HG03159 (cell line): ENCODE data around the gene TPRG1.

Experiments used
- ATAC-seq: cut with Tn5 transposase; IDR thresholded peaks from one replicate; pipeline ENCODE4 v1.9.1; 2021; ENCODE audit warnings: mild to moderate bottlenecking, moderate library complexity; ENCODE audit not compliant: unreplicated experiment

Gene TPRG1

GRCh38 chr3:189349772-189350171 is 178.0 kb downstream of the TPRG1 start:
- no peak for ATAC-seq

DNA sequence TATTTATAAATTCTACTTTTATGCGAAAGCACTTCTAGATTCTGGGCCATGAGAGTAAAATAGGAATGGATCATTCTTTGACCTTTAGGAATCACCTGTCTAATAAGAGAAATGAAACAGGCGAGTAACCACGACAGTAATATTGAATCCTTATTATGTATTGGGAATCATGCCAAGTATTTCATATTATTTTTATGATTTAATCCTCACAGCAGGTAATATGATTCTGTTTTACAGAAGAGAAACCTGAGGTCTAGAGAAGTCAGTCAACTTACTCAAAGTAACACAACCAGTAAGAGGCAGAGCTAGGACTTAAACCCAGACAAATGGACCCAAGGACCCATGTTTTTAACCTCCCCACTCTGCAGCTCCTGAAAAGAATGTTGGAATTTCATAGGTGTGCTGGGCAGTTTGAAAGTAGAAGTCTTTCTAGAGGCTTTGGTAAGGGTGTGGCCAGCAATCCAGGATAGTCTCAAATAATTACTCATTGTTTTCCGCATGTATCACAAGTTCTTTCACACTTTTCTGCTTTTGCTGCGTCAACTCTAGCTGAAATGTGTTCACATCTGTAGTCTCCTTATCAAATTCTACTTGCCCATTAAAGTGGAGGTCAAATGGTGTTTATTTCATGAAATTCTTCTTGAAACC is 181.7 kb downstream of the TPRG1 start:
- no peak for ATAC-seq

DNA sequence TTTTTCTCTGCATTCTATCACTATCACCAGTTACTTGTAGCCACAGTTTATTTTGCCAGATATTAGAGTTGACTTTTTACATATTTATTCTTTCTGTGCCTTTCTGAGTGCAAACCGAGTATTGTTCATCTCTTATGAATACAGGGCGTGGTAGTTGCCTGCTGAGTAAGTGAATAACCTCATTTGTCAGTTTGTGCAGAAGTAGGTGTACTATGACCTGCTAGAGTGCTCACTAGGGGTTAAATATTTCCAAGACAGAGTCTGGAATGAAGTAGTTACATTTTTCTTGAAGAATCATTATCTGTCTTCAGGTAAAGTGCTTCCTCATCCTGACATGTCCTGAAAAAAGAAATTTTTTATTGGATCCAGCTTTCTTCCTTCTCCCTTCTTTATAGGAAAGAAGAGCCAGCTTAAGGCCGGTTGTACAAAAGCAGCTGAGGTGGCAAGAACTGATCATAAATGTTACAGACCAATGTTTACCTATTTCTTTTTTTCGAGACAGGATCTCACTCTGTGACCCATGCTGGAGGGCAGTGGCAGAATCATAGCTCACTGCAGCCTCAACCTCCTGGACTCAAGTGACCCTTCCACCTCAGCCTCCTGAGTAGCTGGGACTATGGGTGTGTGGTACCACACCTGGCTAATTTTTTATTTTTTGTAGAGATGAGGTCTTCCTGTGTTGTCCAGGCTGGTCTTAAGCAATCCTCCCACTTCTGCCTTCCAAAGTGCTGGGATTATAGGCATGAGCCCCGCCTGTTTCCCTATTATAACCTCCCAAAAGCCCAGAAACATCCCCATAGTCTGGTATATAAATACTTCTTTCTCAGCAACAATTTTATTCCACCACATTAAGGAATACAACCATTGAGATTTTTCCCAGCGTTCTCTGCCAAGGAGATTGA is 182.5 kb downstream of the TPRG1 start:
- no peak for ATAC-seq

- ATAC-seq = no peak
These were observed 183.3 kb downstream of the TPRG1 start for GRCh38 chr3:189355115-189355480.

GRCh38 chr3:189355481-189356201 is 183.9 kb downstream of the TPRG1 start:
- ATAC-seq = no peak

DNA sequence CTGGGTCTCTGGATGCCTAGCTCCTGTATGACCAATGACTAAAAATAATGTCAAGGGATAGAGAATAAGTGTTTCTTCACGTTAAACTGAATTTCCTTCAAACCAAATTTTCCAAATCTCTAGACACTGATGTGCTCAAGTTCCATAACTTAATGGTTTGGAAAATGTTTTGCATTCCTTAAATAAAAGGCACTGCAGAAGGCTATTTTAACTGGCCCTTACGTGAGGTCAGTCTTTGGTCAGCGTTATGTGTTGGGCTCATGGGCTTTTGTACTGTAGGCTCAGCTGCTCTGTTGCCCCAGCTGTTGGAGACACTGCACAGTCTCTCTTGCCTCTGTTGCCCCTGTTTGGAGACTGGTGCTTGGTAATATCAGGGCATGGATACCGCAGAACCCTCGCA is 188.5 kb downstream of the TPRG1 start:
- no peak for ATAC-seq

DNA sequence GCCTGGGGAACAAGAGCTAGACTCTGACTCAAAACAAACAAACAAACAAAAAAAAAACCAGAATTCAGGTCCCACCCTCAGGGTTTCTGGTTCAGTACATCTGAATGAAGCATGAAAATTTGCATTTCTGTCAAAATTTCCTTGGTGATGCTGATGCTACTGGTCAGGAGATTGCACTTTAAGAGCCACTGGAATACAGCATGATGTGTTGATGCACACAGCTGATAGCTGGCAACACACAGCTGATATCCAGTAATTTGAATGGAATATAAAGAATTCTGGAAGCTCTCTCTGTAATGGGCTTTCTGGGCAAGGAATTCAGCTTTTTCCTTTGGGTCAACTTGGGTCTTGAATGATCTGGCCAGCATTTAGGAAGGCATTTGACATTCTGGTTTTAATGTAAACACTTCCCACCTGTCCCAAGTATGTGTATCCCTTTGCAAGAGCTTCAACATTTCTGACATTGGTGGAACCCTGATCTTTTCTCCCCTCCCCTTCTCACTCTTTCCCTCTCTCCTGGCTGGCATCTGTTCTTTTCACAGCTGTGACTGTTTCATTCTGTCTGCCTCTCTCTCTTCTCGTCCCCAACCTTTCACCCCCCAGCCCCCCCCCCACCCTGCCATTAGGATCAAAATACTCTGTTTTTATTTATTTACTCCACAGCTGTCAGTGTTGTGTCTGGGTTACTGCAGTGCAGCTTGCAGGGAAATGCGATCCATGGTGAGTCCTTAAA is 189.5 kb downstream of the TPRG1 start:
- no peak for ATAC-seq

- ATAC-seq = no peak
These were observed 192.0 kb downstream of the TPRG1 start for GRCh38 chr3:189363590-189364255.

DNA sequence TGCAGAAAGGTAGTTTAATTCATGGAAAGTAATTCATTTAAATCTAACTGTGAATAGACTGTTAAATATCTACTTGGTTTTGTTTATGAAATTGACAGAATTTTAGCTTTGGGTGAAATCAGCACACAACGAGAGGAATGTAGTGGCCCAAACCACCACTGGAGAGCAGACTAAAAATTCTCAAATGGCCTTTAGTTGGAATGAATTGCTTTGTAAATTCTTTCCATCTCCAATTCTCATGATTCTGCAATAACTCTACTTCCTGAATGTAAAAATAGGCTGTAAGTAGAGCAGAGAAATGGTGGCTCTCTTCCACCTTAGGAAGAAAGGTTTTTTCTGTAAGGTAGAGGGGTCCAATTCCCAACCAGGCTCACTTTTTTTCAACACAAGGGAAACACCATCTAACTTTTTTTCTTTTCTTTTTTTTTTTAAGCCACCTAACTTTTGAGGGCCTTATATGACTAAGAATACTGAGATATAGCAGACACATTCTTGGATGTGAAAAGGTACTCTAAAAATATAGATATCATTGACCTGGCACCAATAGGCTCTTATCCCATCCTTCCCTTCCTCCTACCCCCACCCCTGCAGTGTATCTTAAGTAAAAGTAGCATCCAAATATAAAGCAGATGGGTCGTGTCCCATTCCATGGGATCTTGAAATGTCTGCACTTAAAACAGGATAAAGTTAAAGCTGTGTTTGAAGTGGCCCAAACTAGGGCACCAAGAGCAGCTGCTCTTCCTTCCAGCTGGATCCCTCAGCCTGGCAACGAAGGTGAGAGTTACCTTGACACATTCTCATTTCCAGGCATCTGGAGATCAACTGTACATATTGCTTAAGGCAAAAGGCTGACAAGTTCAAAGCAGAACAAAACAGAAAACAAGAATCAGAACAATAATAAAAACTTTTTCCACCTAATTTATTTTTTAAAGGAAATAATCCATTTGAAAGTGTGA is 194.1 kb downstream of the TPRG1 start:
- no peak for ATAC-seq

- ATAC-seq = no peak
These were observed 196.6 kb downstream of the TPRG1 start for GRCh38 chr3:189368384-189368783.

GRCh38 chr3:189369636-189370035 is 197.9 kb downstream of the TPRG1 start:
- no peak for ATAC-seq

- ATAC-seq = no peak
These were observed 200.5 kb downstream of the TPRG1 start for GRCh38 chr3:189372243-189372642.
